A673 (cell line): ENCODE data around the gene SLC22A6. TPM values are rescaled to one million over a fixed set of nuclear protein-coding genes. Genes with fewer than 3 reads are reported as not detected.

Source experiments
- BruUV-seq: library from RNA; stranded (reverse); fragments of 400-500 nt; replicated peaks from 2 replicates; lab custom pipeline; 2021; lab: Mats Ljungman, UMichigan
- CTCF ChIA-PET: fragments of 300-600 bp; sonication (Branson Sonifier 250); formaldehyde crosslinking; loops from one replicate; lab custom pipeline; 2022; ENCODE audit warnings: antibody characterized with exemption; lab: Charles Lee
- POLR2A ChIA-PET: fragments of 300-600 bp; sonication (Branson Sonifier 250); formaldehyde crosslinking; loops from one replicate; lab custom pipeline; 2022; ENCODE audit warnings: antibody characterized with exemption; ENCODE audit not compliant: low non-redundant PET; lab: Charles Lee
- DNase-seq: peaks from one replicate; pipeline ENCODE4 v3.0.0-alpha.2; 2015; ENCODE audit warnings: low spot score
- H3K27ac ChIP-seq: fragments of 200-600 bp; sonication (generic); 2 replicates; pipeline ENCODE4 v1.5.1; 2016; ENCODE audit warnings: mixed run types, low read depth, mild to moderate bottlenecking, mixed read lengths, antibody characterized with exemption, low read length; ENCODE audit not compliant: poor library complexity, severe bottlenecking
- H3K27me3 ChIP-seq: fragments of 200-600 bp; sonication (generic); replicated peaks from 2 replicates; pipeline ENCODE4 v1.6.1; 2017; ENCODE audit warnings: mixed run types, low read depth, mild to moderate bottlenecking, mixed read lengths, antibody characterized with exemption, low read length; ENCODE audit not compliant: insufficient read depth, poor library complexity
- H3K36me3 ChIP-seq: fragments of 200-600 bp; sonication (generic); 2 replicates; pipeline ENCODE4 v1.6.1; 2016; ENCODE audit warnings: mixed run types, mild to moderate bottlenecking, mixed read lengths, antibody characterized with exemption, low read length; ENCODE audit not compliant: insufficient read depth, poor library complexity, severe bottlenecking
- H3K4me1 ChIP-seq: fragments of 200-600 bp; sonication (generic); 2 replicates; pipeline ENCODE4 v1.6.1; 2017; ENCODE audit warnings: mixed run types, mild to moderate bottlenecking, mixed read lengths, antibody characterized with exemption, low read length; ENCODE audit not compliant: insufficient read depth, poor library complexity, severe bottlenecking
- H3K4me3 ChIP-seq: fragments of 200-600 bp; sonication (generic); 2 replicates; pipeline ENCODE4 v1.5.1; 2016; ENCODE audit warnings: low read depth, mixed run types, mild to moderate bottlenecking, mixed read lengths, low read length; ENCODE audit not compliant: poor library complexity, severe bottlenecking
- H3K9me3 ChIP-seq: fragments of 200-600 bp; sonication (generic); 2 replicates; pipeline ENCODE4 v1.6.1; 2016; ENCODE audit warnings: mixed run types, low read depth, mild to moderate bottlenecking, mixed read lengths, antibody characterized with exemption, low read length; ENCODE audit not compliant: poor library complexity, severe bottlenecking
- CTCF ChIP-seq: fragments of 300-800, 200-600 bp; sonication (generic); conservative IDR thresholded peaks from 2 replicates; pipeline ENCODE4 v1.5.1; 2017; ENCODE audit warnings: low read depth, mild to moderate bottlenecking, antibody characterized with exemption, low read length, moderate library complexity, mixed read lengths
- EZH2 ChIP-seq: fragments of 200-600 bp; sonication (generic); IDR thresholded peaks from 2 replicates; pipeline ENCODE4 v1.6.1; 2017; ENCODE audit warnings: borderline replicate concordance, low read depth, mild to moderate bottlenecking, mixed read lengths, antibody characterized with exemption, low read length; ENCODE audit not compliant: poor library complexity, severe bottlenecking
- intact Hi-C: fragments of 100-400 bp; cut with micrococcal nuclease; formaldehyde crosslinking; loops from one replicate; pipeline ENCODE4 v1.10.0; 2022; ENCODE audit not compliant: unreplicated experiment
- total RNA-seq: library from RNA; stranded (reverse); gene quantifications from 2 replicates; pipeline ENCODE4 v1.2.3, GENCODE V29; 2021

The SLC22A6 gene
- total RNA-seq, 1 experiment from 2014 or later = not detected

GRCh38 chr11:62999649-63000048, 14.9 kb upstream of the SLC22A6 start:
- no peaks in the 10 kb centered on the region for H3K4me1 ChIP-seq
- H3K4me3 ChIP-seq = no peak overlapping the region
- POLR2A ChIA-PET = no interaction called here

GRCh38 chr11:62999156-62999555, 14.4 kb upstream of the SLC22A6 start:
- ChIA-PET CTCF (no interaction called here), POLR2A (no interaction called here)
- Histone ChIP-seq H3K27me3 (no peaks in the 10 kb centered on the region), H3K36me3 (no peaks in the 10 kb centered on the region), H3K4me1 (no peaks in the 10 kb centered on the region), H3K4me3 (no peak overlapping the region), H3K27ac (no peak overlapping the region), H3K9me3 (no peaks in the 10 kb centered on the region)
- DNase-seq = no peak
- intact Hi-C loops = no loop called here
- BruUV-seq = no TSS peak
- no peak for TF ChIP-seq EZH2
- no peak for TF ChIP-seq CTCF

More at GRCh38 chr11:62999649-63000048, 14.9 kb upstream of the SLC22A6 start:
- CTCF ChIA-PET = no interaction called here
- Histone ChIP-seq H3K27me3 (no peaks in the 10 kb centered on the region), H3K9me3 (no peaks in the 10 kb centered on the region), H3K36me3 (no peaks in the 10 kb centered on the region), H3K27ac (no peak overlapping the region)
- intact Hi-C loops = no loop called here
- no TSS peak for BruUV-seq
- no peak for DNase-seq
- TF ChIP-seq CTCF = no peak
- no peak for TF ChIP-seq EZH2

- ChIA-PET CTCF (no interaction called here), POLR2A (no interaction called here)
- no TSS peak for BruUV-seq
- no peaks in the 10 kb centered on the region for H3K27me3 ChIP-seq
- intact Hi-C loops = no loop called here
- DNase-seq = no peak
- H3K36me3 ChIP-seq = no peaks in the 10 kb centered on the region
- H3K27ac ChIP-seq = no peak overlapping the region
- no peaks in the 10 kb centered on the region for H3K9me3 ChIP-seq
- TF ChIP-seq CTCF = no peak
- no peak for TF ChIP-seq EZH2
- no peaks in the 10 kb centered on the region for H3K4me1 ChIP-seq
- no peak overlapping the region for H3K4me3 ChIP-seq
Measured at GRCh38 chr11:62996271-62996670, 11.5 kb upstream of the SLC22A6 start.
